H1 (cell line): ENCODE results near the gene CLDN2. TPM values are rescaled to one million over a fixed set of nuclear protein-coding genes. Genes with fewer than 3 reads are reported as not detected.

Source experiments
- CTCF ChIA-PET: fragments of 300-600 bp; sonication (Branson Sonifier 250); formaldehyde crosslinking; loops from one replicate; lab custom pipeline; 2021; ENCODE audit not compliant: partially characterized antibody; lab: Charles Lee
- POLR2A ChIA-PET: fragments of 300-600 bp; sonication (Branson Sonifier 250); formaldehyde crosslinking; loops from one replicate; lab custom pipeline; 2021; ENCODE audit warnings: inconsistent platforms; ENCODE audit not compliant: partially characterized antibody; lab: Charles Lee
- DNase-seq, 2 experiments: peaks; one replicate each; pipeline versions ENCODE4 v3.0.0 to v3.0.0-alpha.2; 2010 to 2022; ENCODE audit warnings: low spot score in 2 of 2, low read depth in 1 of 2, mixed read lengths in 1 of 2
- FAIRE-seq: peaks from 2 replicates; lab custom pipeline; 2011; peaks lifted over from hg19 to GRCh38; lab: Jason Lieb, UNC
- H2AFZ ChIP-seq: 2 replicates; pipeline ENCODE4 v1.8.1; 2012; ENCODE audit warnings: low read length, inconsistent platforms
- H2AK5ac ChIP-seq: 2 replicates; pipeline ENCODE4 v1.6.1; 2013; ENCODE audit warnings: low read depth, low read length
- H2BK120ac ChIP-seq: replicated peaks from 2 replicates; pipeline ENCODE3; 2013; ENCODE audit warnings: low read depth, low read length, inconsistent platforms
- H2BK12ac ChIP-seq: 2 replicates; pipeline ENCODE4 v1.6.1; 2013; ENCODE audit warnings: low read depth, low read length
- H2BK15ac ChIP-seq: 2 replicates; pipeline ENCODE4 v1.6.1; 2013; ENCODE audit warnings: low read length
- H2BK20ac ChIP-seq: 2 replicates; pipeline ENCODE4 v1.6.1; 2013; ENCODE audit warnings: low read length
- H2BK5ac ChIP-seq: 2 replicates; pipeline ENCODE4 v1.6.1; 2013; ENCODE audit warnings: low read depth, low read length
- H3K14ac ChIP-seq: 2 replicates; pipeline ENCODE4 v1.6.1; 2013; ENCODE audit warnings: inconsistent platforms; ENCODE audit not compliant: insufficient read length
- H3K18ac ChIP-seq: 2 replicates; pipeline ENCODE4 v1.6.1; 2013; ENCODE audit warnings: low read length; ENCODE audit errors: extremely low read depth
- H3K23ac ChIP-seq: 2 replicates; pipeline ENCODE4 v1.6.1; 2013; ENCODE audit warnings: inconsistent platforms; ENCODE audit not compliant: insufficient read length
- H3K23me2 ChIP-seq: 2 replicates; pipeline ENCODE4 v1.6.1; 2013; ENCODE audit warnings: low read depth, low read length
- H3K27ac ChIP-seq: 2 replicates; pipeline ENCODE4 v1.6.1; 2011; ENCODE audit warnings: low read depth, low read length, inconsistent platforms
- H3K27me3 ChIP-seq, 4 experiments: replicated peaks in 1 of 4; 1 replicate in 1 of 4; 2 replicates in 3 of 4; pipeline versions ENCODE4 v1.6.1 to v1.8.1; 2011 to 2013; ENCODE audit warnings: low read length in 3 of 4, mild to moderate bottlenecking in 3 of 4, inconsistent platforms in 2 of 4, mixed read lengths in 2 of 4, moderate library complexity in 1 of 4; ENCODE audit not compliant: control insufficient read depth in 3 of 4, insufficient read depth in 3 of 4; ENCODE audit errors: extremely low read depth in 1 of 4
- H3K36me3 ChIP-seq, 4 experiments: 2 replicates each; pipeline versions ENCODE4 v1.6.1 to v1.8.1; 2011 to 2013; ENCODE audit warnings: mild to moderate bottlenecking in 4 of 4, low read length in 3 of 4, moderate library complexity in 2 of 4, control low read depth in 1 of 4, inconsistent platforms in 1 of 4; ENCODE audit not compliant: insufficient read depth in 4 of 4, control insufficient read depth in 2 of 4
- H3K4ac ChIP-seq: replicated peaks from 2 replicates; pipeline ENCODE3; 2013; ENCODE audit warnings: low read length, low read depth, mixed read lengths, inconsistent platforms; ENCODE audit not compliant: insufficient read length
- H3K4me1 ChIP-seq, 4 experiments: replicated peaks in 1 of 4; 1 replicate in 1 of 4; 2 replicates in 3 of 4; pipeline versions ENCODE4 v1.6.1 to v1.8.1; 2011 to 2013; ENCODE audit warnings: low read length in 3 of 4, inconsistent platforms in 2 of 4, mixed read lengths in 1 of 4; ENCODE audit not compliant: insufficient read depth in 4 of 4, control insufficient read depth in 3 of 4
- H3K4me2 ChIP-seq, 2 experiments: 2 replicates each; pipeline versions ENCODE4 v1.6.1 to v1.8.1; 2011 to 2013; ENCODE audit warnings: low read depth in 2 of 2, low read length in 2 of 2, control low read depth in 1 of 2, inconsistent platforms in 1 of 2, mild to moderate bottlenecking in 1 of 2; ENCODE audit not compliant: insufficient read depth in 1 of 2
- H3K4me3 ChIP-seq, 4 experiments: fragments of 200-600, 300-600 bp in 1 of 4; sonication (generic), shearing (Covaris generic), sonication (Bioruptor Twin) in 1 of 4; 2 replicates each; pipeline versions ENCODE4 v1.5.1 to v1.8.1; 2011 to 2016; ENCODE audit warnings: low read length in 4 of 4, low read depth in 3 of 4, control low read depth in 2 of 4, inconsistent platforms in 2 of 4, mild to moderate bottlenecking in 2 of 4, mixed read lengths in 1 of 4, moderate library complexity in 1 of 4; ENCODE audit not compliant: insufficient read depth in 2 of 4; ENCODE audit errors: extremely low read depth in 1 of 4
- H3K56ac ChIP-seq: replicated peaks from 2 replicates; pipeline ENCODE3; 2013; ENCODE audit warnings: low read depth, mild to moderate bottlenecking, mixed read lengths, low read length, inconsistent platforms; ENCODE audit not compliant: insufficient read length
- H3K79me1 ChIP-seq: 2 replicates; pipeline ENCODE4 v1.6.1; 2013; ENCODE audit warnings: low read depth, low read length, control low read depth
- H3K79me2 ChIP-seq, 2 experiments: 2 replicates each; pipeline versions ENCODE4 v1.6.1 to v1.8.1; 2012 to 2013; ENCODE audit warnings: low read length in 2 of 2, mild to moderate bottlenecking in 2 of 2, inconsistent platforms in 1 of 2; ENCODE audit not compliant: insufficient read depth in 2 of 2, control insufficient read depth in 1 of 2
- H3K9ac ChIP-seq, 4 experiments: replicated peaks in 1 of 4; 1 replicate in 1 of 4; 2 replicates in 3 of 4; pipeline versions ENCODE4 v1.6.1 to v1.8.1; 2011 to 2013; ENCODE audit warnings: low read depth in 3 of 4, low read length in 3 of 4, control low read depth in 2 of 4, mild to moderate bottlenecking in 2 of 4, moderate library complexity in 2 of 4, inconsistent platforms in 1 of 4; ENCODE audit errors: extremely low read depth in 1 of 4
- H3K9me3 ChIP-seq, 2 experiments: 2 replicates each; pipeline versions ENCODE4 v1.6.1 to v1.8.1; 2012 to 2013; ENCODE audit warnings: mild to moderate bottlenecking in 2 of 2, moderate library complexity in 2 of 2, control low read depth in 1 of 2, inconsistent platforms in 1 of 2, low read depth in 1 of 2, low read length in 1 of 2, mixed read lengths in 1 of 2; ENCODE audit not compliant: insufficient read depth in 2 of 2
- H4K20me1 ChIP-seq, 2 experiments: replicated peaks in 1 of 2; 2 replicates each; pipeline versions ENCODE3 to v1.8.1; 2011 to 2013; ENCODE audit warnings: inconsistent platforms in 2 of 2, low read length in 2 of 2, mild to moderate bottlenecking in 1 of 2; ENCODE audit not compliant: insufficient read depth in 2 of 2, control insufficient read depth in 1 of 2
- H4K5ac ChIP-seq: 2 replicates; pipeline ENCODE4 v1.6.1; 2013; ENCODE audit warnings: low read length, low read depth, mixed read lengths, inconsistent platforms; ENCODE audit not compliant: insufficient read length
- H4K8ac ChIP-seq: 2 replicates; pipeline ENCODE4 v1.8.0; 2013; ENCODE audit warnings: mild to moderate bottlenecking, moderate library complexity, low read length, inconsistent platforms; ENCODE audit not compliant: insufficient read depth; ENCODE audit errors: extremely low read depth
- H4K91ac ChIP-seq: replicated peaks from 2 replicates; pipeline ENCODE3; 2013; ENCODE audit warnings: low read length, mixed read lengths, inconsistent platforms; ENCODE audit not compliant: insufficient read length
- ASH2L ChIP-seq: fragments of 200-600, 300-600 bp; sonication (generic); IDR thresholded peaks from one replicate; pipeline ENCODE4 v1.7.1; 2017; ENCODE audit warnings: low read length
- BCL11A ChIP-seq, 2 experiments: IDR thresholded peaks; one replicate each; pipeline ENCODE4 v1.6.1; 2011; ENCODE audit warnings: low read depth in 2 of 2, low read length in 2 of 2, mild to moderate bottlenecking in 2 of 2
- CBX5 ChIP-seq: fragments of 300-800, 300-1000 bp; sonication (generic); IDR thresholded peaks from 2 replicates; pipeline ENCODE4 v1.7.1; 2016; ENCODE audit warnings: antibody characterized with exemption, low read length, low read depth
- CBX8 ChIP-seq: fragments of 300-800, 300-1000 bp; sonication (generic); IDR thresholded peaks from 2 replicates; pipeline ENCODE4 v1.7.1; 2016; ENCODE audit warnings: low read depth, low read length, borderline replicate concordance
- CTBP2 ChIP-seq: IDR thresholded peaks from 2 replicates; pipeline ENCODE4 v1.7.0; 2011; ENCODE audit warnings: borderline replicate concordance, mild to moderate bottlenecking, moderate library complexity, mixed read lengths, low read length; ENCODE audit not compliant: insufficient read depth, insufficient read length
- EP300 ChIP-seq, 2 experiments: IDR thresholded peaks; 1 replicate in 1 of 2; 2 replicates in 1 of 2; pipeline ENCODE4 v1.6.1; 2011 to 2012; ENCODE audit warnings: low read depth in 2 of 2, low read length in 2 of 2, mild to moderate bottlenecking in 2 of 2, borderline replicate concordance in 1 of 2, inconsistent platforms in 1 of 2, moderate library complexity in 1 of 2
- FOSL1 ChIP-seq: IDR thresholded peaks from 2 replicates; pipeline ENCODE4 v1.6.1; 2011; ENCODE audit warnings: mild to moderate bottlenecking, low read depth, low read length, moderate library complexity; ENCODE audit not compliant: insufficient read depth
- PHF8 ChIP-seq: fragments of 200-600 bp; sonication (generic); conservative IDR thresholded peaks from 2 replicates; pipeline ENCODE4 v1.7.1; 2012; ENCODE audit warnings: low read depth, mild to moderate bottlenecking, inconsistent platforms, low read length, moderate library complexity
- RAD21 ChIP-seq, 2 experiments: IDR thresholded peaks in 1 of 2; conservative IDR thresholded peaks in 1 of 2; 2 replicates each; pipeline ENCODE4 v1.6.1; 2011; ENCODE audit warnings: low read depth in 2 of 2, low read length in 2 of 2, improper control_type of control experiment in 1 of 2, inconsistent platforms in 1 of 2, mild to moderate bottlenecking in 1 of 2, moderate library complexity in 1 of 2
- RBBP5 ChIP-seq: IDR thresholded peaks from 2 replicates; pipeline ENCODE4 v1.7.1; 2012; ENCODE audit warnings: low read depth, mild to moderate bottlenecking, inconsistent platforms, low read length, moderate library complexity, borderline replicate concordance
- TCF12 ChIP-seq: IDR thresholded peaks from 2 replicates; pipeline ENCODE4 v1.6.1; 2011; ENCODE audit warnings: low read depth, mild to moderate bottlenecking, low read length
- WGBS, 2 experiments: shearing (Covaris generic) in 1 of 2; methylation state at CpG; one replicate each; pipeline versions ENCODE4 v1.1.6 to v1.1.7; 2013 to 2015; ENCODE audit warnings: low lambda C conversion rate in 2 of 2, mixed read lengths in 2 of 2, inconsistent platforms in 1 of 2, low coverage in 1 of 2, missing lambda C conversion rate in 1 of 2; ENCODE audit not compliant: insufficient replicate concordance in 2 of 2, insufficient coverage in 1 of 2, insufficient read length in 1 of 2; ENCODE audit errors: extremely low coverage in 1 of 2, missing lambda C conversion rate in 1 of 2; 5-methylcytosine and 5-hydroxymethylcytosine counted together
- polyA plus RNA-seq, 7 experiments: library from polyadenylated mRNA; depleted of rRNA in 3 of 7; stranded (reverse) in 5 of 7; unstranded in 2 of 7; fragments of >200 nt in 5 of 7; fragments of 200-250 nt in 2 of 7; gene quantifications; 1 replicate in 5 of 7; 2 replicates in 1 of 7; 4 replicates in 1 of 7; pipeline versions ENCODE4 v1.2.1 to v1.2.3, GENCODE V29; 2011 to 2013; ENCODE audit warnings: missing spikeins in 2 of 7, mixed read lengths in 2 of 7
- total RNA-seq: library from RNA; stranded (reverse); fragmentation: NEBNext Ultra II Directional; extraction: Animal tissue kit (Norgen Biotek cat#: 25700); gene quantifications from 2 replicates; pipeline ENCODE4 v1.2.1, GENCODE V29; 2021
- TF ChIP-seq, protein P1 (sequence below): IDR thresholded peaks from 2 replicates; pipeline ENCODE4 v1.6.1; 2012; ENCODE audit warnings: inconsistent platforms

CLDN2 gene
- total and polyA plus RNA-seq, 2 of the 8 experiments (the other 6 are each of a cell fraction or from before 2014, with no cell fraction given), result 0.02 TPM; not detected in 1

DNA sequence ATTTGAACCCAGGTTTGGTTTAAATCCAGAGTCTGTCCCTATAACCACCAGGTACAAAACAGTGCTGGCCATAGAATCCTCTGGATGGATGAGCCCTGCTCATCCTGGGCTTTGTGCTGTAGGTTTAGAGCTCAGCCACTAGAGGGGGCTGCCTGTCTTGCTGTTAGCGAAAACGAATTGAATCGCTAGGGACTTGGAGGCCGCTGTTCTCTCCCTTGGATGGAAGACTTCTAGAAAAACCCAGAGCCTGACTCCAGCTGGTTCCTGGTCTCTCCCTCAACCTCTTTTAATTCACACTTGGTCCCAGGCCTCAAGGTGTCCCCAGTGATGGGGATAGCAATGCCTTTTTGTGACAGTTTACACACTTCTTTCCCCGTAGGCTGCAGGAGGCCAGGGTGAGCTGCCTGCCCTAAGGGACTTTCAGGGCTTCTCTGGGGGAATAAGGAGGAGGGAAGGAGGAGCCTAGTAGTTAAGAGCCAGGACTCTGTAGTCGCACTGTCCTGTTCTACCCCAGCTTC is 25.8 kb upstream of the CLDN2 start:
- H2AFZ ChIP-seq, result peak overlapping the region; percentile 85; the same call in 1 of the 2 replicates
- POLR2A ChIA-PET, result no interaction called here
- no peak for TF ChIP-seq FOSL1
- TF ChIP-seq RBBP5, result no peak
- no peak for TF ChIP-seq CTBP2
- TF ChIP-seq ASH2L, result no peak
- no peak for TF ChIP-seq EP300 (IDR thresholded peaks at IDR 0.05; ENCODE audit: borderline replicate concordance in 1 of 2, low read depth in 2 of 2, low read length in 2 of 2)
- no peak for TF ChIP-seq CBX5
- TF ChIP-seq, protein P1, sequence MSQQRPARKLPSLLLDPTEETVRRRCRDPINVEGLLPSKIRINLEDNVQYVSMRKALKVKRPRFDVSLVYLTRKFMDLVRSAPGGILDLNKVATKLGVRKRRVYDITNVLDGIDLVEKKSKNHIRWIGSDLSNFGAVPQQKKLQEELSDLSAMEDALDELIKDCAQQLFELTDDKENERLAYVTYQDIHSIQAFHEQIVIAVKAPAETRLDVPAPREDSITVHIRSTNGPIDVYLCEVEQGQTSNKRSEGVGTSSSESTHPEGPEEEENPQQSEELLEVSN, result no peak
- no peak for TF ChIP-seq TCF12
- TF ChIP-seq BCL11A (IDR thresholded peaks at IDR 0.05; ENCODE audit: low read depth in 2 of 2, low read length in 2 of 2), result no peak
- peak; percentile 84 to 86 for TF ChIP-seq RAD21 (IDR thresholded peaks at IDR 0.05 in 1 of 2, conservative IDR thresholded peaks at IDR 0.05 in 1 of 2; ENCODE audit: low read depth in 2 of 2, low read length in 2 of 2)
- no peak for TF ChIP-seq CBX8
- no peak for TF ChIP-seq PHF8

More for the DNA sequence above, 25.8 kb upstream of the CLDN2 start:
- Histone ChIP-seq H3K9ac (no peak overlapping the region), H3K14ac (no peak overlapping the region), H3K4me2 (no peak overlapping the region; a peak in 1 of 4 replicates), H3K23ac (no peak overlapping the region), H3K79me2 (no peaks in the 10 kb centered on the region), H4K8ac (no peak overlapping the region; the same call in 1 of the 2 replicates), H2BK20ac (no peak overlapping the region), H3K23me2 (no peaks in the 10 kb centered on the region), H3K4me1 (no peaks in the 10 kb centered on the region; a peak in 1 of 7 replicates), H3K18ac (no peak overlapping the region), H3K9me3 (no peaks in the 10 kb centered on the region), H2BK12ac (no peak overlapping the region), H3K27ac (no peak overlapping the region), H3K27me3 (no peaks in the 10 kb centered on the region), H3K4me3 (no peak overlapping the region), H4K91ac (no peak overlapping the region), H3K4ac (no peak overlapping the region), H2AK5ac (no peak overlapping the region), H3K79me1 (no peaks in the 10 kb centered on the region), H4K5ac (no peak overlapping the region), H2BK5ac (no peak overlapping the region), H3K56ac (no peak overlapping the region), H2BK120ac (no peak overlapping the region), H4K20me1 (no peaks in the 10 kb centered on the region), H3K36me3 (no peaks in the 10 kb centered on the region), H2BK15ac (no peak overlapping the region)
- CTCF ChIA-PET, result interaction anchor here (0.6 to 5.1 kb wide), 27 partner anchors 9 to 999 kb away, joined by 3 to 36 read pairs (median 4); partner anchors contain the start of gene RIPPLY1
- DNase-seq (peak; percentile 2 to 57), FAIRE-seq (peak; percentile 78)
- 11% methylated on average over 5 of the region's 6 CpGs; no CpG with 5 or more reads in 1 of the 2 experiments for WGBS, 2 experiments
